AG10803 (cell line): ENCODE data around the gene KRTAP20-3.

ENCODE experiments used
- DNase-seq: peaks from one replicate; pipeline ENCODE4 v3.0.0; 2010; ENCODE audit warnings: low read depth
- H3K4me3 ChIP-seq: 2 replicates; pipeline ENCODE4 v1.5.1; 2011; ENCODE audit warnings: mild to moderate bottlenecking, low read length, control low read depth
- TF ChIP-seq, protein P1 (sequence below): conservative IDR thresholded peaks from 2 replicates; pipeline ENCODE4 v1.5.1; 2011; ENCODE audit warnings: mild to moderate bottlenecking, low read length, control low read depth, inconsistent platforms

The KRTAP20-3 gene

DNA sequence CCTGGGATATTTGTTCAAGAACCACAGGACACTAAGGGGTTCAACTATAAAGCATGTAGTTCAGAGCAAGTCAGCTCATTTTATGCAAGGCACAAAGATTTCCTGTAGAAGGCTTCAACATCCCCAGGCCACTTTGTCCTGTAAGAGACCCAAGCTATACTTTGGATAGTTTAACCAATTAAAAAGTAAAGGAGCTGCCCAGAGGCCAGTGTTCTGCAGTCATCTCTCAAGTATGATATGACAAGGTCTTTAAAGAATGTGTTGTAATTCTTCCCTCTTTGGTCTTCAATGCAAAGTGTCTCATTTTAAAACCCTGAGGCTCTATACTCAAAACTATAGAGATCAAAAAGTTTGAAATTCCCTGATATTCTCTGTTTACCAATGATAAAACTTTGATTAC, 34.1 kb downstream of the KRTAP20-3 start:
- no peak overlapping the region for H3K4me3 ChIP-seq
- DNase-seq: no peak
- TF ChIP-seq, protein P1, sequence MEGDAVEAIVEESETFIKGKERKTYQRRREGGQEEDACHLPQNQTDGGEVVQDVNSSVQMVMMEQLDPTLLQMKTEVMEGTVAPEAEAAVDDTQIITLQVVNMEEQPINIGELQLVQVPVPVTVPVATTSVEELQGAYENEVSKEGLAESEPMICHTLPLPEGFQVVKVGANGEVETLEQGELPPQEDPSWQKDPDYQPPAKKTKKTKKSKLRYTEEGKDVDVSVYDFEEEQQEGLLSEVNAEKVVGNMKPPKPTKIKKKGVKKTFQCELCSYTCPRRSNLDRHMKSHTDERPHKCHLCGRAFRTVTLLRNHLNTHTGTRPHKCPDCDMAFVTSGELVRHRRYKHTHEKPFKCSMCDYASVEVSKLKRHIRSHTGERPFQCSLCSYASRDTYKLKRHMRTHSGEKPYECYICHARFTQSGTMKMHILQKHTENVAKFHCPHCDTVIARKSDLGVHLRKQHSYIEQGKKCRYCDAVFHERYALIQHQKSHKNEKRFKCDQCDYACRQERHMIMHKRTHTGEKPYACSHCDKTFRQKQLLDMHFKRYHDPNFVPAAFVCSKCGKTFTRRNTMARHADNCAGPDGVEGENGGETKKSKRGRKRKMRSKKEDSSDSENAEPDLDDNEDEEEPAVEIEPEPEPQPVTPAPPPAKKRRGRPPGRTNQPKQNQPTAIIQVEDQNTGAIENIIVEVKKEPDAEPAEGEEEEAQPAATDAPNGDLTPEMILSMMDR: no peak

DNA sequence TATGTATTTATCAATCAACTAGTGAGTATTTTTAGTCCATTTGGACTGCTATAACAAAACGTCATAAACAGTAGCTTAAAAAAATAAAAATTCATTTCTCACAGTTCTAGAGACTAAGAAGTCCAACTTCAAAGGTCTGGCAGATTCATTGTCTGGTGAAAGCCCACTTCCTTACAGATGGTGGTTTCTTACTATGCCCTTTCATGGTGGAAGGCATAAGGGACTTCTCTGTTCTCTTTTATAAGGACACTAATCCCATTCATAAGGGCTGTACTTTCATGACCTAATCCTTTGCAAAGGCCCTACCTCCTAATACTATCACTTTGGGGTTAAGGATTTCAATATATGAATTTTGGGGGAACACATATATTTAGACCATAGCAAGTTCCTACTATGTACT, 37.9 kb downstream of the KRTAP20-3 start:
- TF ChIP-seq, protein P1: no peak
- no peak overlapping the region for H3K4me3 ChIP-seq

DNA sequence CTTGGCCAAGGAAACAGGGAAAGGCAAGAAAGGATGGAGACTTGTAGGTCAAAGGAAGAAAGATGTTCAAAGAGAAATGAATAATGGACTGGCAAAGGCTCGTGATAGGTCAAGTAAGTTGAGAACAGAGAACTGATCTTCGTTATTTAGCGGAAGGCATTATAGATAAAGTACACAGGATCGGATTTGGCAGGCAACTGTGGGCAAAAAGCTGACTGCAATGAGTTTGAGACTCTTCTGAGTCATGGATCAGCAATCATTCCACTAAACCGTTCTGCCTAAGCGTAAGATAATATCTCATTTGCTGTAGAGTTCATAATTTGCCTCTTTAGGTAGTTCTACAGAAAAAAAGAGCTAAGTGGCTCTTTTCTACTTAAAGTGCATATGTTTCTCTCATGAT, 41.8 kb downstream of the KRTAP20-3 start:
- H3K4me3 ChIP-seq: no peak overlapping the region
- no peak for DNase-seq
- TF ChIP-seq, protein P1: no peak

More for the DNA sequence above, 37.9 kb downstream of the KRTAP20-3 start:
- DNase-seq: no peak

DNA sequence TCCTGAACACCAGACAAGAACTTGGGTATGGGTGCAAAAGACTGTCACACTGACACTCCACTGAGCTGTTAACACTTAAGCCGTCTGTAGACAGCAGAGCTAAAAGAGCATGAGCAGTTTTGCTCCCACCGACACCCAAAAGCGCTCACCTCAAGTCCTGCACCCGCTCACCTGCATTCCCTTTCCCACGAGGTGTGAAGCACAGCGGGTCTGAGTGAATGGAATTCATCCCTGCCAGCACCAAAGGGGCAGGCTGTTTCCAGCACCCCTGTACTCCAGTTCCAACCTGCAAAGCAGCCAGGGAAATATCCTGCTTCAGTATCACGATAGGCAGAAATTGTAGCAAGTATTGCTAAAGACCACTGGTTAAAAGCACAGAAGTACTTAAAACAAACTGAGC, 47.2 kb downstream of the KRTAP20-3 start:
- TF ChIP-seq, protein P1: no peak
- no peak for DNase-seq
- no peak overlapping the region for H3K4me3 ChIP-seq
